Measurements from ENCODE around the gene EBLN2.

GRCh38 chr3:73110530-73110929 lies 49.1 kb downstream of the EBLN2 start:
- TF ChIP-seq EP300 (IDR thresholded peaks at IDR 0.05; ENCODE audit: borderline replicate concordance in 1 of 2, low read depth in 1 of 2, low read length in 1 of 2): no peak
- TF ChIP-seq TEAD4 (IDR thresholded peaks at IDR 0.05; ENCODE audit: borderline replicate concordance, insufficient read depth): no peak
- TF ChIP-seq MXI1 (IDR thresholded peaks at IDR 0.05; ENCODE audit: low read depth, low read length): no peak
- TF ChIP-seq GABPA (IDR thresholded peaks at IDR 0.05; ENCODE audit: low read depth): no peak
- no peak for TF ChIP-seq POLR2AphosphoS5 (IDR thresholded peaks at IDR 0.05; ENCODE audit: low read depth, low read length)
- no peak for TF ChIP-seq CTCF (IDR thresholded peaks at IDR 0.05)
- no peak for TF ChIP-seq REST (IDR thresholded peaks at IDR 0.05; ENCODE audit: low read depth, low read length)
- TF ChIP-seq EZH2phosphoT487 (IDR thresholded peaks at IDR 0.05; ENCODE audit: borderline replicate concordance, low read depth): no peak
- TF ChIP-seq RAD21 (IDR thresholded peaks at IDR 0.05; ENCODE audit: low read length): no peak
- no peak for TF ChIP-seq TCF12 (IDR thresholded peaks at IDR 0.05)
- TF ChIP-seq SIN3A (IDR thresholded peaks at IDR 0.05; ENCODE audit: borderline replicate concordance, low read depth, low read length): no peak
- TF ChIP-seq RXRA (IDR thresholded peaks at IDR 0.05; ENCODE audit: borderline replicate concordance, low read depth): no peak
- no peak for TF ChIP-seq YY1 (IDR thresholded peaks at IDR 0.05; ENCODE audit: low read depth)
